Stimulated activated CD8-positive, alpha-beta memory T cell treated with anti-CD3 and anti-CD28 coated beads, Interleukin-15, amount 100 ng/mL, for 4 hours (primary cell): ENCODE measurements around the gene GSTM2.

Source experiments
- DNase-seq, 2 donors: peaks; one replicate each; pipeline ENCODE4 v3.0.0-alpha.2; 2020; ENCODE audit warnings: low read depth in 2 of 2

The GSTM2 gene

DNA sequence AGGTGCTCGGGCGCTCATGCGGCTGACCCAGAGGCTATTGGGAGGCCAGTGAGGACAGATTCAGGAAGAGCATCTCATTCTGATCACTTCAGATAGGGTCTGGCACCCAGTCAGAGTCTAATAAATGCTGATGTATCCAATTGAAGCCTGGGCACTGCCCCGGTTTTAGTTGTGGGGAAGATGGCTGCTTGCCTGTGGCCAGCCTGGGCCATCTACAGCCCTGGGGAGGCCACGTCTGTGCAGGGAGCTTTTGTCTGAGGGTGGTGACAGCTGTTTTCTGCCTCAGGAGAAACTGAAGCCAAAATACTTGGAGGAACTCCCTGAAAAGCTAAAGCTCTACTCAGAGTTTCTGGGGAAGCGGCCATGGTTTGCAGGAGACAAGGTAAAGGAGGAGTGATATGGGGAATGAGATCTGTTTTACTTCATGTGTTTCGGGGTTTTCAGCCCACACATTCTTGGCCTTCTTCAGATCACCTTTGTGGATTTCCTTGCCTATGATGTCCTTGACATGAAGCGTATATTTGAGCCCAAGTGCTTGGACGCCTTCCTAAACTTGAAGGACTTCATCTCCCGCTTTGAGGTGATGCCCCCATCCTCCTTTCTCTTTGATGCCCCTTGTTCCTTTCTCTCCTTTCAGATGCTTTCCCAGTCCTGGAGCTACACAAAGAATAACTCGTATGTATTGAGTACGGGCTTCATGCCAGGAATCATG is 47.0 kb downstream of the GSTM2 start:
- no peak for DNase-seq

DNA sequence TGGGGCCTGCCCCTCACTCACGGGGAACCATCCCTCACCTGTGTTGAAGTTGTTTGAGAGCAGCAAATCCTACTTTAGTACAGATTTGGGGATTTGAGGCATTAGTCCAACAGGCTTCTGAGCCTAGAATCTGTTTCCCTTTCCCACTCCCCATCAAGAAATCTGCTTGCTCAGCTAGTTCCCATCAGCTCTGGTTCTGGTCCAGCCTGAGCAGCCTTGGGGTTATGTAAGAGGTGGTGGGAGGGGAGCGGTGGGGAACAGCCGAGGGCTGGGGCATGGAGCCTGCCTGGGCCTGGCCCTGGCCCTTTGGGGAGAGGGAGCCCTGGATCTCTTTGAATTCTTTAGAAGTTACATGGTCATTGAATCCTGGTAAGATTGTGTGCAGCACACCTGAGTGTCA is 48.3 kb downstream of the GSTM2 start:
- DNase-seq: no peak

DNA sequence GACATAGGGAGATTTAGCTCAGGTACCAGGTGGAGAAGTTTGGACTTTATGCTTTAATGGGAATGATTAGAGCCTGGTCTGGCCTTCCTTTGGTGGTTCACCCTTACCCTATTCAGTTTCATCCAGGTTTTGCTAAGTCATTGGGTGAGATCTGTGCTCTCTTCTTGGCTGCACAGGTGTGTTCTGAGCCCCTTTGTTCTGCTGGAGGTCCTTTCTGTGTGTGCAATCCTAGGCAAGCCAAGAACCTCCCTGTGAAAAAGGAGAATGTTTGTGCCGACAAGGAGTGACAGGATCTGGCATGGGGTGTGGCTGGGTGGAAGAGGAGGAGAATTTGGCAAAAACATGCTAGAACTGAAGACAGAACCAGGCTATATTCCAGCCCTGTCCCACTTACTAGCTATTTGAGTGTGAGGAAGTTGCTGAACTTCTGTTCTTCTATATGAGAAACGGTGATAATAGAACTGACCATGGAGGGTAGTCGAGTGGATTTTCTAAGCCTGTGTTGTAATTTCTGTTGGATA is 48.8 kb downstream of the GSTM2 start:
- DNase-seq: no peak

DNA sequence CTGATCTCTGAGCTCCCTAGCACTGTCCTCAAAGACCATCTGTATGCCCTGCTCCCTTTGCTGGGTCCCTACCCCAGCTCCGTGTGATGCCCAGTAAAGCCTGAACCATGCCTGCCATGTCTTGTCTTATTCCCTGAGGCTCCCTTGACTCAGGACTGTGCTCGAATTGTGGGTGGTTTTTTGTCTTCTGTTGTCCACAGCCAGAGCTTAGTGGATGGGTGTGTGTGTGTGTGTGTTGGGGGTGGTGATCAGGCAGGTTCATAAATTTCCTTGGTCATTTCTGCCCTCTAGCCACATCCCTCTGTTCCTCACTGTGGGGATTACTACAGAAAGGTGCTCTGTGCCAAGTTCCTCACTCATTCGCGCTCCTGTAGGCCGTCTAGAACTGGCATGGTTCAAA is 49.9 kb downstream of the GSTM2 start:
- no peak for DNase-seq

DNA sequence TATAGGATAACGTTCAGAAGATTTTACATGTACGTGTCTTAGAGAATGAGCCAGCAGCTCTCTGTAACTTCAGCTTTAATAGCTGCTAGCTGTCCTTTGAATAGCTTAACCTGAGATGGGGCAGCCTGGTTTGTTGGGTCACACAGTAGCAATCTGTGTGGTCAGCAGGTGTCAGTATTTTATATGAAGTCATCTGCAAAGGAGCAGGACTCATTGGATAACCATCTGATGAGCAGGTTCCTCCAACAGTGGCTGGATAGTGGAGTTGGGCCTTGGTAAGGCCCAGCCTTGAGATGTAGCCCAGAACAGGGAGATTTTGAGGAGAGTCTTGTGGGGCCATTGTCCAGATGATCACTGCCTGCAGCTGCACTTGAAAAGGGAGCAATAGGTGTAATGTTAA is 50.6 kb downstream of the GSTM2 start:
- DNase-seq: no peak

DNA sequence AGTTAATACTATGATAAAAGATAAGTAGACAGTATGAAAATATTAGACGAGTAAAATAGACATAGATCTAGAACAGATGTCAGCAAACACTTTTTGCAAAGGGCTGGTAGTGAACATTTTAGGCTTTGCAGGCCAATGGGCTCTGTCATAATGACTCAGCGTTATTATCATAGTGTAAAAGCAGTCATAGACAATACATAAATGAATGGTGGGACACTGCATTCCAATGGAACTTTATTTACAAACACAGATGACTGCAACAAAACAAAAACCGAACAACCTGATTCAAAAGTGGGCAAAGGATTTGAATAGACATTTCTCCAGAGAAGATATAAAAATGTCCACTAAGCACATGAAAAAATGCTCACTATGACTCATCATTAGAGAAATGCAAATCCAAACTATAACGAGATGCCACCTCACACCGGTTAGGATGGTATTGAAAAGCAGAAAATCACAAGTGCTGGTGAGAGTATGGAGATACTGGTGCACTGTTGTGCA is 51.5 kb downstream of the GSTM2 start:
- DNase-seq: no peak

DNA sequence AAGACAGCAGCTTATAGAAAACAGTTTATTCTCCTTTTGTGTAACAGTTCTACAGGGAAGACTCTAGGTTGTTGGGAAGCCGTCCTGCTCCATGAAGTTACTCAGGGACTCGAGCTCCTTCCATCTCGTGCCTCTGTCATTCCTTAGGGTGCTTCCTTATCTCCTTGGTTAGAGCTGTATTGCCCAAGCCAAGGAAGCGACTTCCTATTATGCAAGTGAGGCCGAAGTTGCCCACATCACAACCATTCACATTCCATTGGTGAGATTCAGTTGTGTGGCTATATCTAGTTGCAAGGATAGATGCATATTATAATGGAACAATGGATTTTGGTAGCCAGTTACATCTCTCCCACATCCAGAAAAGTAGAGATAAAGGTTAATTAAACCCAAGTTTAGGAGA is 53.2 kb downstream of the GSTM2 start:
- no peak for DNase-seq

DNA sequence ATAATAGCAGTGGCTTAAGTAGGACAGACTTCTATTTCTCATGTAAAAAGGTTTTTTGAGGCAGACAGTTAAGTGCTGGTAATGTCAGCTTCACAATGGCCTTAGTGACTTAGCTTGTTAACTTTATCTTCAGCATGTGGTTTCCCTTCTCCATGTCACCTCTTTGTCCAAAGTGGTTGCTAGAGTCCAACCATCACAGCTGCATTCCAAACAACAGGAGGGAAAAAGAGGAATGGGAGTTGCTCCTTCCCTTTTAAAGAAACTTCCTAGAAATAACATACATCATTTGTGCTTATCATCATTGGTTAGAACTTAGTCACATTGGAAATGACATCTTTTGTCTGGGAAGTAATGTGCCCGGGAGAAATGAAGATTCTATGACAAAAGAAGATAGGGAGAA is 54.1 kb downstream of the GSTM2 start:
- no peak for DNase-seq

DNA sequence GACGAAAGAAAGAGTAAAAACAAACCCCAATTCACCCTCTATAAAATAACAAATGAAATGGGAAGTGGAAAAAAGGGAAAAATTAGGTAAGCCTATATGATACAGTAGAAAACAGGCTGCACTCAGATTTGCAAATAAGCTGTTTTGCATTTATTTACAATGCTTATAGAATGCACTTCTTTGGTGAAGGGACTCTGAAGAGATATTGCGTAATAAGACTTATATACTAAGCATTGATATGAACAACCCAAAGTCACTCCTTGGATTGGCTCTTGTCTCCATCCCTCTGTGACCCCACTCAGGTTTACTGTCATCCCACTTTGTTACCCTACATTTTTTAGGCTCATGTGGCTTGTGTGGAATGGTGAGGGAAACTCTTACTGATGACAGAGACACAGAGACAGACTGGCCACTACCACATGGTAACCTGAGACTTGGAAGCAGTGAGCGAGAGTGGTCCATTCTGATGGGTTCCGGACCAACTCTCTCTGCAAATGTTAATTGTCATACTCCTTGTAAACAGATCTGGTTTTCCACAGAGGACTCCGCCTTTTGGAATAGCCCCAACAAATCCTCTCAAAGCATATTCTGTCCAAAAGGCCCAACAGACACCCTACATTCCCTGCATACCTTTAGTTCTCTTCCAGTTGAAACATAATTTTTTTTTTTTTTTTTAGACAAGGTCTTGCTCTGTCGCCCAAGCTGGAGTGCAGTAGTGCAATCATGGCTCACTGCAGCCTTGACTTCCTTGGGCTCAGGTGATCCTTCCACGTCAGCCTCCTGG is 55.2 kb downstream of the GSTM2 start:
- no peak for DNase-seq
